H7 (cell line): ENCODE results near the gene POLR3C. TPM values are rescaled to one million over a fixed set of nuclear protein-coding genes. Genes with fewer than 3 reads are reported as not detected.

Experiments used
- DNase-seq: peaks from one replicate; pipeline ENCODE4 v3.0.0; 2012
- H3K27me3 ChIP-seq: 2 replicates; pipeline ENCODE4 v1.6.0; 2011; ENCODE audit warnings: mild to moderate bottlenecking, low read length; ENCODE audit not compliant: control insufficient read depth, insufficient read depth
- H3K36me3 ChIP-seq: replicated peaks from 2 replicates; pipeline ENCODE4 v1.5.1; 2011; ENCODE audit warnings: low read length; ENCODE audit not compliant: control insufficient read depth, insufficient read depth
- H3K4me3 ChIP-seq: 2 replicates; pipeline ENCODE4 v1.5.1; 2011; ENCODE audit warnings: low read depth, mild to moderate bottlenecking, control low read depth, low read length, moderate library complexity; ENCODE audit not compliant: insufficient read depth
- total RNA-seq: library from RNA; depleted of rRNA; stranded (reverse); fragments of >200 nt; shearing (Covaris generic); gene quantifications from 2 replicates; pipeline ENCODE4 v1.2.3, GENCODE V29; 2014

POLR3C gene
- total RNA-seq, 1 experiment from 2014 or later: 44.3 TPM

GRCh38 chr1:145871994-145872924, 48.3 kb downstream of the POLR3C start:
- DNase-seq: peak; percentile 81
- Histone ChIP-seq H3K4me3 (peak overlapping the region; percentile 45; the same call in 1 of the 2 replicates), H3K27me3 (peaks cover 31% of the 10 kb centered on the region), H3K36me3 (no peaks in the 10 kb centered on the region)

DNA sequence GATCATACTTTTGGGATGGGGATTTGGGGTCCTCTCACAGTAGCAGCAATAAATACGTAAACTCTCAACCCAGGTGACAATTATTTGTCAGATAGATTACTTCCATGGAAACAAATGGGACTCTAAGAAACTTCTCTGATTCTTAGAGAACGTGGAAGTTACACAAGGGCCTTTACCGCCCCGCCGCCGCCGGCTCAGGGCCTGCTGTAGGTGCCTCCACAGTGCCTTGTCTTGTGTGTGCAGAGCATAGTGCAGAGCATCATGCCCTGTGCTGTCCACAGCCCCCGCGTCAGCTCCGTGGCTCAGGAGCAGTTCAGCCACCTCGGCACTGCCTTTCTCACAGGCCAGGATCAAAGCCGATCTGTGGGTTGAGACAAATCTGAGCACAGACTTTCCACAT, 50.6 kb downstream of the POLR3C start:
- peaks cover 32% of the 10 kb centered on the region for H3K27me3 ChIP-seq
- DNase-seq: peak; percentile 18
- H3K4me3 ChIP-seq: no peak overlapping the region
- no peaks in the 10 kb centered on the region for H3K36me3 ChIP-seq

DNA sequence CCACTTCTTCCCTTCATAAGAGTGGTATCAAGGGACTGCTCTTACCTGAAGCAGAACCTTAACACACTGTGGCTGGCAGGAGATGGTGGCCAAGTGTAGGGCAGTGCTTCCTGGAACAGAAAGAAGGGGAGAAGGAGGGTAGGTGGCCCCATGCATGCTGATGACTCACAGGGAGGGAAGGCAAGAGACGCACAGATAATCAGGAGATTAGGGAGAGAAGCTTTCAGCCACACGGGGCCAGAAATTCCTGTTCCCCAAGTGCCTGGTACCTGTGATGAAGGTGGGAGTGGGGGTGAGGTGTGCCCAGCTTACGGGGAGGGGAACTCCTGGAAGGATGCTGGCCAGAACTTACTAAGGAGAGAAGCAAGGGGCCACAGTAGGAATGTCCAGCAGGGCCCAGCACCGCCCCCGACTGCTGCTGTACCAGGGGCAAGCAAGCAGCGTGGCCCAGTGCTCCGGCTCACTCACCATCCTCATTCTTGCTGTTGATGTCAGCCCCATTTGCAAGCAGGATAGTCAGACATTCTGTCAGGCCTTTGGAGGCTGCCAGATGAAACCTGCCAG, 54.0 kb downstream of the POLR3C start:
- DNase-seq: no peak
- Histone ChIP-seq H3K36me3 (no peaks in the 10 kb centered on the region), H3K27me3 (peaks cover 19% of the 10 kb centered on the region)

DNA sequence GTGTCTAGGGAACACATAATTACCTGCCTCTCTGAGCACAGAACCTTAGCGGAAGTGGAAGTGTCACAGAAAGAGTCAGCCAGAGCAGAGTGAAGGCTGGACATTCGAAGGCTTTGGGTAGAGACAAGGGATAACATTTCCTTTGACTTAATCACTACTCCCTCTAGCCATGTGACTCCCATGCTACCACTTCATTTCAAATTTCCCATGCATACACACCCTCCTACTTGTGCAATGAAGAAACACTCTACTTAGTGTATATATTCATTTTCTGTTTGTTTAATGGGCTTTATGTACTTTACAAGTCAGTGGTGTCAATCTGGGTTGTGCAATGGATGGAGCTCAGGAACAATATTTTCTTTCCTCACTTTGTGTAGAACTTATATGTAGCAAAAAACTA, 54.7 kb downstream of the POLR3C start:
- no peaks in the 10 kb centered on the region for H3K36me3 ChIP-seq
- peaks cover 15% of the 10 kb centered on the region for H3K27me3 ChIP-seq
- H3K4me3 ChIP-seq: no peak overlapping the region
- no peak for DNase-seq

More for the DNA sequence above, 54.0 kb downstream of the POLR3C start:
- H3K4me3 ChIP-seq: no peak overlapping the region

DNA sequence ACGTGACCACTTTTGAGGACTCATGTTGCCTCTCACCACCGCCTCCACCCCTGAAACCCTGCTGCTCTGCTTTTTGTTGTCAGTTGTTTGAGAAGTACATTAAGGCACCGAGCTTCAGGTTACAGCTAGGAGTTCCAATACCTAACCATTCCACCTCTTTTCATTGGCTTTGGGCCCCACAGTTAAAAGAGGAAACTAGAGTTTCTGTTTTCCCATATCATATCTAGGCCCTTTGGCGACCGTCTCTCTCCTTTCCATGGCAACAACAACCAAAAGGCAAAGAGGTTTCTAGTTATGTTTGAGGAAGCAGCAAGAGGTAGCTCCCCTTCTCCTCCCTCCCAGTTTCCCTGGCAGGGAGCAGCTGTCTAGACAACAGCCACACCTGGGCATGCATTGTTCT, 55.8 kb downstream of the POLR3C start:
- DNase-seq: peak; percentile 54
- H3K4me3 ChIP-seq: no peak overlapping the region
- H3K27me3 ChIP-seq: peaks cover 20% of the 10 kb centered on the region
- H3K36me3 ChIP-seq: no peaks in the 10 kb centered on the region

- no peak for DNase-seq
- Histone ChIP-seq H3K4me3 (no peak overlapping the region), H3K36me3 (no peaks in the 10 kb centered on the region), H3K27me3 (peaks cover 23% of the 10 kb centered on the region)
Measured at GRCh38 chr1:145884675-145885074, 60.7 kb downstream of the POLR3C start.

DNA sequence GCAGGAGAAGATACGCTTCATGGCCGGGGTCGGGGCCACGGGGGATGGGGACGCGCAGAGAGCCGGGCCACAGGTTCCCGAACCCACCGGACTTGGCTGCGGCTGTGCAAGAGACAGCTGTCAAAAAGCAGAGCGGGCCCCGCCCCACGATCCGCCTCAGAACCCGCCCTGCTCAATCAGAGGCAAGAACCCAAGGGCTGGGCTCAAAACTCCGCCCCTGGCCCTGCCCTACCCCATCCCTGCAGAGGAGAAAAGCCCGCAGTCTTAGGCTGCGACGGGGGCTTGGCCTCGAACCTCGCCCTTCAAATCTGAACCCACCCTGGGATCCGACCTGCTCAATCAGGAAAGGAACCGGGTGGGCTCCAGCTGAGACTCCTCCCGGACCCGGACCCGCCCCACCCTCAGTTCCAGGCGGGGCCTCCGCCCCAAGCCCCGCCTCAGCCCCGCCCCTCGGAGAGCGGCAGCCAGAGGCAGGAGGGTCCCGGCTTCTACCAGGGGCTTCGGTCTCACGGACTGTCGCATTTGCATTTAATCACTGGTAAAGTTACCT, 61.8 kb downstream of the POLR3C start, which contains the start of gene ANKRD35:
ANKRD35 (minus strand) TSS at position 129 of the 550 bp plus-strand sequence; CDS start at position 21, 108 bp downstream.
- no peaks in the 10 kb centered on the region for H3K36me3 ChIP-seq
- peak; percentile 97 for DNase-seq
- H3K27me3 ChIP-seq: peaks cover 23% of the 10 kb centered on the region
- H3K4me3 ChIP-seq: peak within 1 kb of the TSS; percentile 59

DNA sequence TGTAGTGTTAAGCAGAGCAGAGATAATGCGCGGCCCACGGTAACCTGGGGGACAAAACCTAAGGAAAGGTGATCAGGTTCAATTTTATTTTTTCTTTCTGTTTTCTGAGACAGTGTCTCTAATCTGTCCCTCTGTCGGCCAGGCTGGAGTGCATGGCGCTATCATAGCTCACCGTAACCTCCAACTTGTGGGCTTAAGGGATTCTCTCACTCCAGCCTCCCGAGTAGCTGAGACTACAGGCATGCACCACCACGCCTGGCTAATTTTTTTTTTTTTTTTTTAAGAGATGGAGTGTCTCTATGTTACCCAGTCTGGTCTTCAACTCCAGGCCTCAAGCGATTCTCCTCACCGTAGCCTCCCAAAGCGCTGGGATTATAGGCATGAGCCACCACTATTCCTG, 62.4 kb downstream of the POLR3C start:
- Histone ChIP-seq H3K36me3 (no peaks in the 10 kb centered on the region), H3K27me3 (peaks cover 23% of the 10 kb centered on the region), H3K4me3 (peak overlapping the region; percentile 59)
- DNase-seq: no peak

GRCh38 chr1:145886816-145887215, 62.8 kb downstream of the POLR3C start:
- no peak for DNase-seq
- Histone ChIP-seq H3K27me3 (peaks cover 23% of the 10 kb centered on the region), H3K4me3 (no peak overlapping the region), H3K36me3 (no peaks in the 10 kb centered on the region)

GRCh38 chr1:145887631-145888030, 63.6 kb downstream of the POLR3C start:
- Histone ChIP-seq H3K36me3 (no peaks in the 10 kb centered on the region), H3K4me3 (no peak overlapping the region), H3K27me3 (peaks cover 23% of the 10 kb centered on the region)
- no peak for DNase-seq

- peaks cover 11% of the 10 kb centered on the region for H3K27me3 ChIP-seq
- H3K4me3 ChIP-seq: no peak overlapping the region
- no peak for DNase-seq
- no peaks in the 10 kb centered on the region for H3K36me3 ChIP-seq
Measured at GRCh38 chr1:145889722-145890121, 65.7 kb downstream of the POLR3C start.

- H3K27me3 ChIP-seq: peaks cover 2% of the 10 kb centered on the region; the same call in 1 of the 2 replicates
- no peak overlapping the region for H3K4me3 ChIP-seq
- no peak for DNase-seq
- H3K36me3 ChIP-seq: no peaks in the 10 kb centered on the region
Measured at GRCh38 chr1:145891143-145891542, 67.1 kb downstream of the POLR3C start.

- no peaks in the 10 kb centered on the region for H3K27me3 ChIP-seq
- DNase-seq: peak; percentile 87
- no peaks in the 10 kb centered on the region for H3K36me3 ChIP-seq
- H3K4me3 ChIP-seq: no peak overlapping the region
Measured at GRCh38 chr1:145891587-145892485, 67.8 kb downstream of the POLR3C start.

DNA sequence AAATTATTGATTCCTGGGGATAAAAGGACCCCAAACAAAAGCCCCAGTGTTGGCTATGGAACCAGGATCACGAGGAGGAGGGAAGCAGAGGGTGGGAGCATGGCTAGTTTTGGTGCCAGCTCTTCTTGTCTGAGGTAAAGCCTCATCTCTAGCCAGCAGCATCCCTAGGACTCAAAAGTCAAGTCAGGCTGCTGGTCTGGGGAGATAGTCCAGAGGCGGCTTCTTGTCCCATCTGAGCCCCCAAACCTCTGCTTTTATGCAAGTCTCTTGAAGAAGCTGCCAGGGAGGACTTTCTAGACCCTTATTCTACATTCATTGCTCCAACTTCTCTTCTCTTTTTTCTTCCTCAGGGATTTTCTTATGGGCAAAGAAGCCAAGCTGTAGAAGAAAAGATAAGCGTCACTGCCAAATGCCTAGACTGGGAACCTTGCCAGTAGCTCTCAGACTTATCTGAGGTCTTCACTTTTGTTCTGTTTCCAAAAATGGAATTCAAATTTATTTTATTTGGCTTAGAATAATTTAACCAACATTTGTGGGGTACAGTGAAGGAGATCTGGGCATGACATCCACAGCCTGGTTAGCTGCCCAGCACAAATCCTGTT, 68.6 kb downstream of the POLR3C start:
- Histone ChIP-seq H3K36me3 (no peaks in the 10 kb centered on the region), H3K27me3 (no peaks in the 10 kb centered on the region; the same call in 1 of the 2 replicates), H3K4me3 (no peak overlapping the region)
- no peak for DNase-seq
